HL-60/S4 (cell line): Measurements from ENCODE around the gene C1orf87.

Source experiments
- in situ Hi-C: fragments of 300-500 bp; cut with MboI; formaldehyde crosslinking; loops from 2 replicates; pipeline ENCODE4 v1.14.3; 2022; ENCODE audit warnings: low sequenced_read_pairs

The C1orf87 gene

GRCh38 chr1:60065199-60065598, 8.4 kb downstream of the C1orf87 start:
- in situ Hi-C loops = no loop called here

GRCh38 chr1:60063561-60063960, 10.0 kb downstream of the C1orf87 start:
- in situ Hi-C loops = no loop called here

DNA sequence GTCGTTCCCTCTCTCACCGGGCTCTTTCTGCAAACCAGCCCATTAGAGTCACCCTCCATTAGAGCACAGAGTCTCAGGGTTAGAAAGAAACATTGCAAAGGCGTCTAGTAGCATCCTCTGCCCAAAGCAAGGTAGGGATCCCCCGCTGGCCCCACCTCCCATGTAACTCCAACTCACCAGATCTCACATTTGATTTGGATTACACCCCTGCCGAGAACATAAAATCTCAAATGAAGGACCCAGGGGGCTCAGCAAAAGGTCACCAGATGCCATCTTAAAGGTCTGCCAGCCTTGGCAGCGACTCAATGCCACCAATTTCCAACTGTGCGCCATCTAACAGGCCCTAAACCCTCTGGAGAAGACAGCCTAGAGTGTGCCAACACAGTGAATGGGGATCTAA, 14.1 kb downstream of the C1orf87 start:
- in situ Hi-C loops = no loop called here

DNA sequence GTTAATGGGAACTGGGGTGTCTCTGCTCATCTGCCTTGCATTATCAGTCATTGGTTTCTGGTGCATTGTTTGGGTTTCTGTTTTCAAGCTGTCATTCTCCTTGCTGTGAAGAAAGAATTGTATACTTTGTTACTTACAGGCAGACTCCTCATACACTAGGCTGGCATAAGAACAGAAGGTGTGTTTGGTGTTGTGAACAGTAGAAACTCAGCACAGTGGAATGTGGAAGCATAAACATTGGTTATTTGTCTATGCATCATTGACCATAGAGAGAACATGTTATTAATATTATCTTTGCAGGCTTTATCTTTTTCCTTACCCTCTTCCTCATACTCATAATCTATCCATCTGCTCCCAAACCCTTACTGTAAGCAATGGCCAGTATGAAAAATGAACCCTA, 18.2 kb downstream of the C1orf87 start:
- in situ Hi-C loops = no loop called here

DNA sequence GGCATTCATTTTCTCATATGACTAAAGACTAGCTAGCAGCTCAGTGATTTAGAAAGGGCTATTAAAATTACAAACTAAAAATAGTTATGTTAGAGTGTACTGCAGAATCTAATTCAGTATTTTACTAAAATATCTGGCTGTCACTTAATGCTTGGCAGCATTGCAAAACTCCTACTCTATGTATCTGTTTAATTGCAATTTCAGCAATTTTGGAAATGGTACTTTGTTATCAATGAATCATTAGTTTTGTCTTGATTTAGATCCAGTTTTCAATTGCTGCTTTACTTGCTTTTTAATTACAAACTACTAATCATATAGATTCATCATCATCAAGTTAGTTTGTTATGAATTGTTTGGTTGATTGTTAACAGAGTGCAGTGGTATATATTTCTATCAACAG, 19.2 kb downstream of the C1orf87 start:
- in situ Hi-C loops = no loop called here

- in situ Hi-C loops = no loop called here
Observed at GRCh38 chr1:60052601-60053000, 21.0 kb downstream of the C1orf87 start.

- in situ Hi-C loops = no loop called here
Observed at GRCh38 chr1:60051191-60051590, 22.4 kb downstream of the C1orf87 start.

DNA sequence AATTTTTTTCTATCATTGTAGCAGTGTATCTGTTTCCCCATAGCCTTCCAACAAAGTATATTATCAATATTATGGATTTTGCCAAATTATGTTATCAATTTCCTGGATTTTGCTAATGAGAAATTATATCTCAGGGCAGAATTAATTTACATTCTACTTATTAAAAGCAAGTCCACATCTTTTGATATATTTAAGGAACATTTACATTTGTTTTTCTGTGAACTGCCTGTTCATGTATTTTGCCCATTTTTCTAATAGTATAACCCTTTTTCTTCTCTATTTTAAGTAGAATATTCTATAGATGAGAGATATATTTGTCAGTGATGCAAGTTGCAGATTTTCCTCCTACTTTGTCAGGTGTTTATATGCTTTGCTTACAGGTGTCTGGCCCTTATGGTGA, 24.4 kb downstream of the C1orf87 start:
- in situ Hi-C loops = no loop called here

DNA sequence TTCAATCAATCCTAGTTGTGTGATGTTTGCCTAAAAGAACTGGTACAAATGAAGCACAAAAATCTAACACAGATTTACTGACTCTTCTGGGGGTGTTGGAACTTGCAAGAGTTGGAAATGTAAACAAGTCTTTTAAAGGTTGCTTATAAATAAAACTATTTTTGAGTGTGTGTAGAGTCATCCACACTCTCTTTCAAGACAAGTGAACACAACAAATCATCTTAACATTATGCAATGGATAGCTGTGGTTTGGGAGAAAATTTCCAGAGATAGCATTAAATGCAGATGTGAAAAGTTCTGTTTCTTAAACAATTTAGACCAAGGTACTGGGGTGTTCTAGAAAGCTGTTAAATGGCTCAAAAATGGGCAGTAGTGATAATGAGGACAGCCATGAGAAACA, 28.7 kb downstream of the C1orf87 start:
- in situ Hi-C loops = no loop called here

GRCh38 chr1:60041783-60042182, 31.8 kb downstream of the C1orf87 start:
- in situ Hi-C loops = no loop called here

- in situ Hi-C loops = no loop called here
Observed at GRCh38 chr1:60037669-60038068, 35.9 kb downstream of the C1orf87 start.

GRCh38 chr1:60036856-60037460, 36.6 kb downstream of the C1orf87 start:
- in situ Hi-C loops = no loop called here

DNA sequence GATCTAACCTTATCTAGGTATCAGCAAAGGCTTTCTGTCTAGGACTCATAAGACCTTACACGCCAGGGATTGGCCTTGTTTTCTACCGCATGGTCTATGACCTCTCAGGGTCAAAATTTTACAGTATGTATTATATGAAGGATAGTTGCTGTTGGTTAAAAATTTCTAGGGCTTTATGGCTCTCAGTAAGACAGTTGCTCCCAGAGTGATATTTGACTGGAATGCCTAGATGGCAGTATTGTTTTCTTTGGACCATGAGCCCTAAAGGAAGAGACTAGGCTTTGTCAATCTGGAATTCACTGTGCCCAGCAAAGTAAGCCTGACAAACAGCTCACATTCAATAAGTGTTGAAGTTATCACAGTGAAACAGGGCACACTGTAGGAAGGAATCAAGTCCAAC, 37.6 kb downstream of the C1orf87 start:
- in situ Hi-C loops = no loop called here

- in situ Hi-C loops = no loop called here
Observed at GRCh38 chr1:60034999-60035398, 38.6 kb downstream of the C1orf87 start.

- in situ Hi-C loops = no loop called here
Observed at GRCh38 chr1:60033066-60033465, 40.5 kb downstream of the C1orf87 start.

GRCh38 chr1:60031146-60031545, 42.4 kb downstream of the C1orf87 start:
- in situ Hi-C loops = no loop called here

DNA sequence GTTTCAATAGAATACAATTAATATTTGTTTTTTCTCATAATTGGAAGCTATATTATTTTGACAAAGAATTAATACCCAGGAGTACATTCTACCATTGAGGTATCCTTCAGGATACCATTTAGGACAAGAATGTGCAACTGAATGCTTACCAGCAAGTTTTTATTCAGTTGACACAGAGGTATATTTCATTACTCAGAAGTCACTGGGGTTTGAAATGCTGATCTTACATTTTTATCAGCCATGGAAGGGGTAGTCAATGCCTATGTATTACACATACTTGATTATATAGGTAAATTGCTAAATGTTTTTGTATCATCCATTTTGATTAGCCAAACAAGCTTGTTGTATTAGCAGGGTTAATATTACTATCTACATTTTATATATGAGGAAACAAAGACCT, 48.0 kb downstream of the C1orf87 start:
- in situ Hi-C loops = no loop called here

- in situ Hi-C loops = no loop called here
Observed at GRCh38 chr1:60017508-60018205, 55.9 kb downstream of the C1orf87 start.

DNA sequence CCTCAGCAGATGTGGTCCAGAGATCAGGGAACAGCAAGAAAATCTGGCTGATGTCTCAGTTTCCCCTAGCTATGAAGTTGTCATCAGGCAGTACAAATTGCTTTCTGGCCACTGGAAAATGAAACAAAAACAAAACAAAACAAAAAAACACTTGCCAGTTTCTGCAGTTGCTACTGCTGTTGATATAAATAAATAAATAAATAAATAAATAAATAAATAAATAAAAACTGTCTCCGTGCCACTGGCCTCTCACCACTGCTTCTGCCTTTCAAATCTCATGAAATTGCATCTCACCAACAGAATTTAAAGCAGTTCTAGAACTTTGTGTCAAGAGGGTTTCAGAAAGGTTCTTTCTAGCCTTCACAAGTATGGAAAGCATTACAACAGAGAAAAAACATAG, 62.9 kb downstream of the C1orf87 start:
- in situ Hi-C loops = no loop called here

- in situ Hi-C loops = no loop called here
Observed at GRCh38 chr1:60008500-60008899, 65.1 kb downstream of the C1orf87 start.

GRCh38 chr1:60000625-60001024, 72.9 kb downstream of the C1orf87 start:
- in situ Hi-C loops = no loop called here

- in situ Hi-C loops = loop anchor here (25.0 kb wide), 1 partner anchor 1863 kb away; no protein-coding TSS in a partner anchor
Observed at GRCh38 chr1:59999746-60000145, 73.8 kb downstream of the C1orf87 start.

GRCh38 chr1:59999006-59999405, 74.6 kb downstream of the C1orf87 start:
- in situ Hi-C loops = loop anchor here (25.0 kb wide), 1 partner anchor 1863 kb away; no protein-coding TSS in a partner anchor
